ENCODE measurements around the gene TACC3. TPM values are rescaled to one million over a fixed set of nuclear protein-coding genes. Genes with fewer than 3 reads are reported as not detected.

TACC3 gene
- total RNA-seq, 4 donors from 2014 or later: 14.9 to 41.3 (median 19.6) TPM

- Histone ChIP-seq H3K27me3 (peaks cover 0 to 20% (median 0%) of the 10 kb centered on the region in 4 donors), H3K4me1 (peaks cover 67 to 96% (median 68%) of the 10 kb centered on the region in 3 donors), H3K4me3 (peak overlapping the region in 1 of 4 donors; percentile 16), H3K36me3 (no peaks in the 10 kb centered on the region), H3K9me3 (no peaks in the 10 kb centered on the region), H3K27ac (peak overlapping the region; percentile 84 to 94 (median 91))
- intact Hi-C loops (cut with DNase I): no loop called here
- TF ChIP-seq POLR2A (IDR thresholded peaks at IDR 0.05) (no peak), CTCF (IDR thresholded peaks at IDR 0.05) (peak in 1 of 6 experiments; percentile 0)
- no peak for DNase-seq
- 33% methylated on average over 3 of the region's 13 CpGs; no CpG with 5 or more reads in 1 of the 2 donors for WGBS, 2 donors
Observed at GRCh38 chr4:1759818-1760223, 38.5 kb downstream of the TACC3 start.

- H3K36me3 ChIP-seq: no peaks in the 10 kb centered on the region
- intact Hi-C loops (cut with DNase I): no loop called here
- peaks cover 0 to 27% (median 0%) of the 10 kb centered on the region in 4 donors for H3K27me3 ChIP-seq
- peak overlapping the region in 3 of 4 donors; percentile 7 to 39 (median 16) for H3K4me3 ChIP-seq
- peak overlapping the region; percentile 84 to 94 (median 91) for H3K27ac ChIP-seq
- WGBS, 2 donors: 38% methylated on average over 4 of the region's 25 CpGs; no CpG with 5 or more reads in 1 of the 2 donors
- H3K9me3 ChIP-seq: no peaks in the 10 kb centered on the region
- TF ChIP-seq CTCF (IDR thresholded peaks at IDR 0.05) (no peak), POLR2A (IDR thresholded peaks at IDR 0.05) (no peak)
- no peak for DNase-seq
- peaks cover 60 to 92% (median 60%) of the 10 kb centered on the region in 3 donors for H3K4me1 ChIP-seq
Observed at GRCh38 chr4:1760521-1761071, 39.3 kb downstream of the TACC3 start.

- intact Hi-C loops (cut with DNase I): no loop called here
- peak overlapping the region in 3 of 4 donors; percentile 7 to 39 (median 16) for H3K4me3 ChIP-seq
- TF ChIP-seq CTCF (IDR thresholded peaks at IDR 0.05) (no peak), POLR2A (IDR thresholded peaks at IDR 0.05) (no peak)
- no peak for DNase-seq
- peaks cover 0 to 33% (median 0%) of the 10 kb centered on the region in 4 donors for H3K27me3 ChIP-seq
- peaks cover 58 to 92% (median 61%) of the 10 kb centered on the region in 3 donors for H3K4me1 ChIP-seq
- 0% methylated on average over 2 of the region's 32 CpGs; no CpG with 5 or more reads in 1 of the 2 donors for WGBS, 2 donors
- H3K36me3 ChIP-seq: no peaks in the 10 kb centered on the region
- H3K9me3 ChIP-seq: no peaks in the 10 kb centered on the region
- peak overlapping the region; percentile 84 to 94 (median 91) for H3K27ac ChIP-seq
Observed at GRCh38 chr4:1761130-1761689, 39.9 kb downstream of the TACC3 start.

GRCh38 chr4:1762264-1763010 is 41.1 kb downstream of the TACC3 start:
- intact Hi-C loops (cut with DNase I): no loop called here
- no peaks in the 10 kb centered on the region for H3K9me3 ChIP-seq
- 59 to 84% methylated on average over 6 to 13 of the region's 20 CpGs for WGBS, 2 donors
- H3K4me1 ChIP-seq: peaks cover 58 to 91% (median 61%) of the 10 kb centered on the region in 3 donors
- H3K4me3 ChIP-seq: no peak overlapping the region
- H3K27me3 ChIP-seq: peaks cover 0 to 43% (median 0%) of the 10 kb centered on the region in 4 donors
- DNase-seq: no peak
- peak overlapping the region in 2 of 4 donors; percentile 17 to 28 for H3K27ac ChIP-seq
- no peak for TF ChIP-seq CTCF (IDR thresholded peaks at IDR 0.05)
- no peak for TF ChIP-seq POLR2A (IDR thresholded peaks at IDR 0.05)
- H3K36me3 ChIP-seq: no peaks in the 10 kb centered on the region

Data from esophagus squamous epithelium (tissue), 5 donors.